PC-9 (cell line): ENCODE measurements around the gene PRR5L.

Source experiments
- CTCF ChIP-seq: fragments of 200-600 bp; sonication (generic); conservative IDR thresholded peaks from 2 replicates; pipeline ENCODE4 v1.6.1; 2017; ENCODE audit warnings: mixed run types, antibody characterized with exemption, mild to moderate bottlenecking, moderate library complexity
- EZH2 ChIP-seq: fragments of 200-600 bp; sonication (generic); IDR thresholded peaks from 2 replicates; pipeline ENCODE4 v1.8.0; 2017; ENCODE audit warnings: antibody characterized with exemption, low read depth

- TF ChIP-seq CTCF (no peak), EZH2 (no peak)
Observed at GRCh38 chr11:36447947-36448346, 151.9 kb downstream of the PRR5L start.
